Activated CD4-positive, CD25-positive, alpha-beta regulatory T cell (primary cell): Measurements from ENCODE around the gene DNAJB9.
A peak's percentile ranks its signal among the peaks of the same experiment; 100 is the strongest.

Experiments used
- DNase-seq, 4 experiments: peaks; one replicate each; lab custom pipeline; 2025; lab: John Stamatoyannopoulos, UW

The DNAJB9 gene

GRCh38 chr7:108568801-108569380, 783 bp upstream of the DNAJB9 start:
- peak in 2 of 4 experiments; percentile 57 to 59 for DNase-seq

- DNase-seq = peak in 1 of 4 experiments; percentile 19
Observed at GRCh38 chr7:108570146-108570755, 577 bp downstream of the DNAJB9 start.

- DNase-seq = no peak
Observed at GRCh38 chr7:108572480-108572879, 2.8 kb downstream of the DNAJB9 start.

- DNase-seq = no peak
Observed at GRCh38 chr7:108575156-108575555, 5.5 kb downstream of the DNAJB9 start.

GRCh38 chr7:108576116-108576515, 6.4 kb downstream of the DNAJB9 start:
- no peak for DNase-seq

- no peak for DNase-seq
Observed at GRCh38 chr7:108578937-108579336, 9.3 kb downstream of the DNAJB9 start.

- DNase-seq = no peak
Observed at GRCh38 chr7:108580298-108580697, 10.6 kb downstream of the DNAJB9 start.

GRCh38 chr7:108581655-108582491, 12.2 kb downstream of the DNAJB9 start:
- no peak for DNase-seq

- DNase-seq = no peak
Observed at GRCh38 chr7:108584211-108584610, 14.5 kb downstream of the DNAJB9 start.

- DNase-seq = no peak
Observed at GRCh38 chr7:108585843-108586242, 16.2 kb downstream of the DNAJB9 start.

GRCh38 chr7:108586274-108586710, 16.6 kb downstream of the DNAJB9 start:
- DNase-seq = no peak

- DNase-seq = no peak
Observed at GRCh38 chr7:108589199-108589598, 19.5 kb downstream of the DNAJB9 start.

GRCh38 chr7:108589874-108590273, 20.2 kb downstream of the DNAJB9 start:
- no peak for DNase-seq

- no peak for DNase-seq
Observed at GRCh38 chr7:108590606-108591005, 20.9 kb downstream of the DNAJB9 start.

GRCh38 chr7:108592646-108593201, 23.1 kb downstream of the DNAJB9 start:
- no peak for DNase-seq

GRCh38 chr7:108596560-108596959, 26.9 kb downstream of the DNAJB9 start:
- no peak for DNase-seq

GRCh38 chr7:108598153-108598552, 28.5 kb downstream of the DNAJB9 start:
- DNase-seq = no peak

- DNase-seq = no peak
Observed at GRCh38 chr7:108598914-108599580, 29.4 kb downstream of the DNAJB9 start.

- no peak for DNase-seq
Observed at GRCh38 chr7:108600399-108600798, 30.7 kb downstream of the DNAJB9 start.

GRCh38 chr7:108603656-108604306, 34.1 kb downstream of the DNAJB9 start:
- no peak for DNase-seq

GRCh38 chr7:108604307-108605077, 34.8 kb downstream of the DNAJB9 start:
- DNase-seq = no peak
